T47D (cell line): ENCODE data around the gene UBE2E3.

ENCODE experiments used
- DNase-seq, 2 experiments: peaks; one replicate each; pipeline versions ENCODE4 v3.0.0 to v3.0.0-alpha.2; 2011 to 2012; ENCODE audit warnings: low read depth in 1 of 2, low spot score in 1 of 2
- JUND ChIP-seq: IDR thresholded peaks from 2 replicates; pipeline ENCODE4 v1.6.1; 2012; ENCODE audit warnings: low read depth
- in situ Hi-C: cut with HindIII; loops from 2 replicates; pipeline ENCODE4 v1.10.0; 2016; ENCODE audit warnings: low sequenced_read_pairs, low pct_unique_long_range_greater_than_20kb

Gene UBE2E3

GRCh38 chr2:181051861-181052522 is 71.6 kb downstream of the UBE2E3 start:
- in situ Hi-C loops: no loop called here
- no peak for DNase-seq
- TF ChIP-seq JUND: no peak

GRCh38 chr2:181052523-181052891 is 72.1 kb downstream of the UBE2E3 start:
- in situ Hi-C loops: no loop called here
- no peak for TF ChIP-seq JUND

GRCh38 chr2:181054256-181054655 is 73.9 kb downstream of the UBE2E3 start:
- in situ Hi-C loops: no loop called here
- no peak for DNase-seq
- TF ChIP-seq JUND: no peak

More at GRCh38 chr2:181052523-181052891, 72.1 kb downstream of the UBE2E3 start:
- no peak for DNase-seq

GRCh38 chr2:181054843-181055242 is 74.4 kb downstream of the UBE2E3 start:
- DNase-seq: no peak
- in situ Hi-C loops: no loop called here
- no peak for TF ChIP-seq JUND

GRCh38 chr2:181058378-181059269 is 78.2 kb downstream of the UBE2E3 start:
- TF ChIP-seq JUND: no peak
- in situ Hi-C loops: no loop called here
- peak; percentile 16 to 49 for DNase-seq

GRCh38 chr2:181063696-181064095 is 83.3 kb downstream of the UBE2E3 start:
- TF ChIP-seq JUND: no peak
- no peak for DNase-seq
- in situ Hi-C loops: no loop called here

GRCh38 chr2:181065458-181065857 is 85.1 kb downstream of the UBE2E3 start:
- no peak for TF ChIP-seq JUND
- in situ Hi-C loops: no loop called here
- DNase-seq: no peak

GRCh38 chr2:181066333-181066732 is 85.9 kb downstream of the UBE2E3 start:
- no peak for TF ChIP-seq JUND
- no peak for DNase-seq
- in situ Hi-C loops: no loop called here

- no peak for DNase-seq
Measured at GRCh38 chr2:181070119-181070835, 89.9 kb downstream of the UBE2E3 start.

GRCh38 chr2:181070836-181071200 is 90.4 kb downstream of the UBE2E3 start:
- in situ Hi-C loops: no loop called here
- TF ChIP-seq JUND: no peak
- no peak for DNase-seq

More at GRCh38 chr2:181070119-181070835, 89.9 kb downstream of the UBE2E3 start:
- no peak for TF ChIP-seq JUND
- in situ Hi-C loops: no loop called here

GRCh38 chr2:181072486-181073235 is 92.3 kb downstream of the UBE2E3 start:
- no peak for TF ChIP-seq JUND
- no peak for DNase-seq
- in situ Hi-C loops: no loop called here

- no peak for DNase-seq
- in situ Hi-C loops: no loop called here
- TF ChIP-seq JUND: no peak
Measured at GRCh38 chr2:181073896-181074295, 93.5 kb downstream of the UBE2E3 start.
